ENCODE measurements around the gene ZMYM5.

GRCh38 chr13:19910336-19911072 lies 47.1 kb upstream of the ZMYM5 start:
- TF ChIP-seq ZFP36 (IDR thresholded peaks at IDR 0.05; ENCODE audit: borderline replicate concordance, low read depth, low read length, partially characterized antibody), result no peak
- no peak for TF ChIP-seq ZNF317 (CRISPR knock-in tag; IDR thresholded peaks at IDR 0.05)
- no peak for TF ChIP-seq YY1 (IDR thresholded peaks at IDR 0.05; ENCODE audit: insufficient read depth, insufficient replicate concordance, low read depth, low read length)
- TF ChIP-seq JUND (CRISPR knock-in tag; IDR thresholded peaks at IDR 0.05), result no peak
- no peak for TF ChIP-seq ZFX (CRISPR knock-in tag; IDR thresholded peaks at IDR 0.05; ENCODE audit: low read depth)
- no peak for TF ChIP-seq JUNB (CRISPR knock-in tag; IDR thresholded peaks at IDR 0.05; ENCODE audit: borderline replicate concordance)
- TF ChIP-seq ZNF234 (CRISPR knock-in tag; conservative IDR thresholded peaks at IDR 0.05), result no peak
- TF ChIP-seq ATF1 (CRISPR knock-in tag; IDR thresholded peaks at IDR 0.05), result no peak
- TF ChIP-seq TAF1 (CRISPR knock-in tag; IDR thresholded peaks at IDR 0.05), result no peak

Measured in HepG2 (cell line).